OCI-LY7 (cell line): ENCODE data around the gene RGS4.

ENCODE experiments used
- CTCF ChIP-seq: fragments of 200-600 bp; sonication (generic); conservative IDR thresholded peaks from 2 replicates; pipeline ENCODE4 v1.5.1; 2014; ENCODE audit warnings: mild to moderate bottlenecking, antibody characterized with exemption, low read length, moderate library complexity, mixed read lengths
- EZH2phosphoT487 ChIP-seq: fragments of 200-600 bp; sonication (generic); IDR thresholded peaks from 2 replicates; pipeline ENCODE4 v1.6.1; 2018; ENCODE audit warnings: low read depth, borderline replicate concordance, mild to moderate bottlenecking, mixed run types, antibody characterized with exemption, low read length, moderate library complexity, mixed read lengths

GRCh38 chr1:163124812-163125211 lies 55.7 kb downstream of the RGS4 start:
- TF ChIP-seq CTCF (no peak), EZH2phosphoT487 (no peak)
